Urothelium cell line (cell line): Measurements from ENCODE around the gene UFD1.
A peak's percentile ranks its signal among the peaks of the same experiment; 100 is the strongest.

ENCODE experiments used
- DNase-seq: peaks from one replicate; pipeline ENCODE4 v3.0.0; 2011; ENCODE audit warnings: low spot score, mixed read lengths
- FAIRE-seq: peaks from 2 replicates; lab custom pipeline; 2011; peaks lifted over from hg19 to GRCh38; lab: Jason Lieb, UNC

UFD1 gene

DNA sequence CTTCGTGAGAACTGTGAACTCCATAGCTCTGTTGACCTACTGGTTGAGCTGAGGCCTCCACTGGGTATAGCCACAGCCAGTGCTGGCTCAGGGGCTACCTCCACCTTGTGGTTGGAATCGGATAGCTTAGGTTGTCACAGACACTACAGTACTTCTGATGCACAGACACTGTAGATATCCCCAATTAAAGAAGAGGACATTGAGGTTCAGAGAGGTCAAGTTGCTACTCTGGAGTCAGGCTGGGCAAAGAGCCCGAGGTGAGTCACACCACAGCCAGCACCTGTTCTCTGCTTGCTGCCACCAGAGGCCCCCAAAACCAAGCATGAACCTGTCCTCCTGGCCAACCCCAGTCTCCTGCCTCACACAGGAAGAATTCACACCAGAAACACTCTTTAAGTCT is 5.4 kb downstream of the UFD1 start:
- no peak for FAIRE-seq
- no peak for DNase-seq

GRCh38 chr22:19472233-19472632 is 6.8 kb downstream of the UFD1 start:
- DNase-seq (no peak), FAIRE-seq (no peak)

- no peak for DNase-seq
- FAIRE-seq: no peak
Measured at GRCh38 chr22:19471572-19471971, 7.4 kb downstream of the UFD1 start.

DNA sequence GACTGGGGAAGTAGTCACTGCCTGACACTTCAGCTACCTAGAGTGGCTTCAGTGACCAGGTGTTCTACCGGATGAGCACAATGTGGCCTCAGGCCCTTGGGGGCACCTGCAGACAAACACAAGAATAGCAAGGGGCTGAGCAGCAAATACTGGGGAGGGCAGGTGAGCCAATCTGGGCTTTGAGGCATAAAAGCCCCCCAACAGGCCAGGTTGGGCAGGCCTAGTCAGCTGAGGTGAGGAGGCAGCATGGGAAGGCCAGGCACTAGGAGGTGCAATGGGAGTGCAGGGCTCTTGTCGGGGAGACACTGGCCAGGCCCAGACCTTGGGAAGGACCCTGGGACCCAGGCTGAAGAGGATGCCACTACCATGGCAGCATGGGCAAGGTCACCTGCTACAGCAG is 9.0 kb downstream of the UFD1 start:
- DNase-seq: no peak
- no peak for FAIRE-seq

DNA sequence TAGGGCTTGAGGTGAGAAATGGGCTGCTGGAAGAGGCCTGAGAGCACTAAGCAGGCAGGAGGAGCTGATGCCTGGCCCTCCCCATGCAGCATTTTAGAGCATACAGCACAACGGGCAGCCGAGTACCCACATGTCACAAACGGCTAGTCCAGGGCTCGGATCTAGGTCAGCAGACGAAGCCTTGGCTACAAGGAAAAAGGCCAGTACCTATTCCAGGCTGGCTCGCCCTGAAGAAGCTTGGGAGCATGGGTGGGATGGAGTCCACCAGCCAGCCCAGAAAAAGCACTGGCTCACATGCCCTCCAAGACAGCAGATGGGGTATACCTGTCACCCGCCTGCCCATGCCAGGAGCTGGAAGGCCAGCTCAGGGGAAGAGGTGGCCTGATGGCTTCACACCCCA is 9.6 kb downstream of the UFD1 start:
- no peak for FAIRE-seq
- no peak for DNase-seq

GRCh38 chr22:19467912-19468311 is 11.1 kb downstream of the UFD1 start:
- peak; percentile 9 for FAIRE-seq
- no peak for DNase-seq

DNA sequence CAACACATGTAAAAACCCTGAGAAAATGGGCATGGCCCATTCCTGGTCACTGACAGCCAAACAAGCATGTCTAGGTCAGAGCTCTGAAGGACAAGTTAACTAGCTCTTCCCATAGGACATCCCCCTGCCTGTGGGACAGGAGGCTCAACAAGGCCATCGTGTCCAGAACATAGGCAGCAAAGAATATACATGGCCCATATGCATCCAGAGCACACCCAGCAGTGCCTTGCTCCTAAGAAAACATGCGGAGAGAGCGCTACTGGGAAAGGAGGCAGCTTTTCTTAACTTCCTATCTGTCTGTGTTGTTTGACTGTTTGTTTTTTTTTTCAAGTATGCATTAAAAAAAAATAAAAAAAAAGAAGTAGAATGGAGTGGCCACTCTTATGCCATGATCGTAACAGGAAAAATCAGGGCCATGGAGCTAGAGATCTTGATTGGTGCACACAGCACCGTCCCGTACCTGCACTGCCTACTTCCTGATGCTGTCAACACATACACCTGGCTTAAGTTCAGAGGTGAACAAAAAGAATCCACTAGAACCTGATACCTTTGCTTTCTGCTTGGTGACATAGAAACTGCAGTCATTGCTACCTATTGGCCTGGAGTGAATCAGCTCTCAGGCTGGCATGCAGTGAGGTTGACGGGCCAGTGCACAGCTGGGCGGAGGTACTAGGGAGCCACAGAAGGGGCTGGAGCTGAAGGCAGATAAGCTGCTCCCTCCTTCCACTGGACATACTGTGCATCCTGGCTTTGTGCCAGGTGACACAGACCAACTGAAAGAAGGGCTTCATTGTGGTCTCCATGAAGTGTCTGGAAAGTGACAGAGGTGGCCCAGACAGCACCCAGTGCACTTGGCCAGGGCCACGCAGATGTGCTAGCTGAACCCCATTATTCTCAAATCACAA is 11.9 kb downstream of the UFD1 start:
- DNase-seq: no peak
- FAIRE-seq: no peak

GRCh38 chr22:19466126-19466716 is 12.8 kb downstream of the UFD1 start:
- no peak for DNase-seq
- FAIRE-seq: no peak

GRCh38 chr22:19464975-19465374 is 14.0 kb downstream of the UFD1 start:
- DNase-seq (no peak), FAIRE-seq (no peak)

GRCh38 chr22:19464546-19464945 is 14.4 kb downstream of the UFD1 start:
- FAIRE-seq (no peak), DNase-seq (no peak)

- no peak for DNase-seq
- no peak for FAIRE-seq
Measured at GRCh38 chr22:19463491-19464469, 15.2 kb downstream of the UFD1 start.

DNA sequence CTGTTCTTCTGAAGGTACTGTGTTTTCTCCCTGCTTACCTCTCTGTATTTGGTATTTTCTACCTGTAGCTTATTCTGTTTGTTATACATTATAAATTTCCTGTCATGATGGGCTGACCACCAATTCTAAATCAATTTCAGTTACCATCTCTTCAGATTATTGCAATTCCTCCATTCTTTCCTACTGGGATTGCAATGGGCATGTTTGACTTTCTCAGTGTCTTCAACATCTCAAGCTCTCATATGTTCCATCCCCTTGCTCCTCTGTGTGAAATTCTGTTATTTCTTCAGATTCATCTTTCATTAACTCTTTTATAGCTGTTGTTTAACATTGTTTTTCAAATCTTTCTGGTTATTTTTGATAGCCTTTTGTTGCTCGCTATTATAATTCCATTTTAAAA is 16.0 kb downstream of the UFD1 start:
- no peak for DNase-seq
- no peak for FAIRE-seq

DNA sequence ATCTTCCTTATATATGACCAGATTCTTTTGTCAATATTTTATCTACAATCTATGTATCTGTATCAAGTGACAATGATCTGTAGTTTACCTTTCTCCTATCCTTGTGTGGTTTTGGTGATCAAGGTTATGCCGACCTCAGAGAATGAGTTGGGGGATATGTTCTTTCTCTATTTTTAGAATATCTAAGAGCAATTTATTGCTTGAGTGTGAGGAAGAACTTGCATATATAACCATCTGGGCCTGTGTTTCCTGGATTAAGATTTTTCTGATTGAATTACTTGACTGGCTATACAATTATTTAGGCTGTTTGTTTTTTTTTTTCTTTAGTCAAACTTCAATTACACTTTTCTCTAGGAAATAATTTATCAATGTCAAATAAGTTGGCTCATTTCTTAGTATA is 17.5 kb downstream of the UFD1 start:
- DNase-seq (no peak), FAIRE-seq (no peak)

DNA sequence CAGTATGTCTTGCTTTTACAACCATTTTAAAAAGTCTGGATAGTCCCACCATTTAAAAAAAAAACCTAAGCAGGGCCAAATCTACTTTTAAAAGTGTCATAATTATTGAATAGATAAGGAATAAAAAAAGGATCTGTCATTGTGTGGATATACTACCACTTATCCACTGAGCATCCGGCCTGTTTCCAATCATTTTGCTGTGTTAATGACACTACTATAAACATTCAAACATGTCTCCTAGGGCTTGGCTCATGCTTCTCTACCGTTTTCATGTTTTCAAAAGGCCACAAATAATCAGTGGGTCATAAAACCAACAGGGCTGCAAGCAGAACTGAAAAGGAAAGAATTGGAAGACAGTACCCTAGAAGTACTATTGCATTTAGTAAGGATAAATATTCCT is 19.0 kb downstream of the UFD1 start:
- DNase-seq: no peak
- no peak for FAIRE-seq

GRCh38 chr22:19457828-19458428 is 21.1 kb downstream of the UFD1 start:
- FAIRE-seq: peak; percentile 70
- DNase-seq: no peak

DNA sequence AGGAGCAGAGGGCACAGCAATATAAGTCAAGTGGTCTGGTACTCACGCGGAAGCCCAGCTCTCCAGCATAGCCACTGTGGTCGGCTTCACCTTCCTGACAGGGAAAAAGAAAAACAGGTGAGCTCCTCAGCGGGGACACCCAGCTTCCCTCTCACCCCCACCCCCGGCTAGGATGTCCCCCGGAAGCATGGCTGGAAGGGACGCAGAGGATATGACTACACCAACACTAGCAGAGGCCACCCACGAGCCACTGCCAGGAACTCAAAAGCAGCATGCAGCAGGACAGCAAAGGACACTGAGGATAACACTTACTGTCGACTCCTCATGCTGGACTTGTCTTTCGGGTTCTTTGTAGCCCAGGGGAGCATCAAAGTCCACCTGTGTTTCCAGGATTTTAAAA is 22.5 kb downstream of the UFD1 start:
- DNase-seq: no peak
- FAIRE-seq: no peak

DNA sequence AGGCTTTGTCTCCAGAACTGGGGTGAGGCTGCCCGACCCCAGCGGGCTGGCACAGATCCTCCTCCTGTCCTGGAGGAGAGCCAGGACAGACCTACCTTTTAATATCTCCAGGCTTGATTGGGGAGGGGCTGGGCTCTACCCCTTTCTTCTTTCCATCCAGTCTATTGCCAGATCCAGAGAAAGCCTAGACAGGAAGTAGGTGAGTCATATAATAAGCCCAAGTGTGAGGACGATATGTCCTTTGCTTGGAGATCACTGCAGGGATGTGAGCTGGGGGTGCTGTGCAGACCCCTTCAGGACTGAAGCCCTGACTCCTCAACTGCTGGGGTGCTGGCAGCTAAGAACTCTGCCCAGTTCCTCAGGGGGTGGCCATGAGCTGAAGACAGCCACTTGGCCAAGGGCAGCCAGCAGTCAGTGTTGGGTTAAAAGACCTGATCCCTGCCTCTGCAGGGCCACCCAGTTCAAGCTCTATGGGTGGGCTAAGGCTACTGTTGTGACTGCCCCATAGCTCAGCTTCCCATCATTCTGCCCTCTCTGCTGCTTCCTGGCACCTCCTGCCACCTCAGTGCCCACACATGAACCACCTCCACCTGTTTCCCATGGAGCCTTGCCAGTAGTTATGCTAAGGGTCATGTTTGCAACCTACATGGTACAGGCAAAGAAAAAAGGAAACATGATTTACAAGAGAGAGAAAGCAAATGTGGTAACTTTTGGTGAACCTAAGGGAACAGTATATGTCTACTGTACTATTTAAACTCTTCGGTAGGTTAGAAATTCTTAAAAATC is 23.2 kb downstream of the UFD1 start:
- DNase-seq (no peak), FAIRE-seq (no peak)

DNA sequence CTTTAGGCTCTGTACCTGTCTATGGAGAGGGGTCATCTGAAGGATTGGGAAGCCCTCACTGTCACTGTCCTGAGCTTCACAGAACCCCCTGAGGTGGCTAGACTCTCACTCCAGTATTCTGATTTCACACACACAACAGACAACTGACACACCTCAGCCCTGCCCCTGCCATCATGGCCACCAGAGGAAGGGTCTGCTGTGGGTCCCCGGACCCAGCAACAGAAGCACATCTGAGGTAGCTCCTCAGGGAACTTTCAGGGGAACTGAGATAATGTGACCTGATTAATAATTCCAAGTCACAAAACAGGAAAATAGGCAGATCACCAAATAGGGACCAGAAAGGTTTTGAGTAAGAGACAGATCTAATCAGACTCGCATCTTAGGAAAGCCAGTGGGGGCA is 24.0 kb downstream of the UFD1 start:
- FAIRE-seq (no peak), DNase-seq (no peak)

- peak; percentile 40 for FAIRE-seq
- no peak for DNase-seq
Measured at GRCh38 chr22:19454156-19454555, 24.8 kb downstream of the UFD1 start.

GRCh38 chr22:19453718-19454117 is 25.3 kb downstream of the UFD1 start:
- no peak for DNase-seq
- no peak for FAIRE-seq
